HepG2 (cell line): ENCODE data around the gene ITGAE. TPM values are rescaled to one million over a fixed set of nuclear protein-coding genes. Genes with fewer than 3 reads are reported as not detected.

Experiments used
- CC2D1A ChIP-seq: sonication (generic); formaldehyde crosslinking; IDR thresholded peaks from 2 replicates; pipeline ENCODE4 v1.8.1; 2023; ENCODE audit warnings: mild to moderate bottlenecking, missing genetic modification reagents
- FOXP1 ChIP-seq, 2 experiments: fragments of 450-650 bp in 1 of 2; IDR thresholded peaks; 2 replicates each; pipeline ENCODE4 v1.6.1; 2017 to 2018; ENCODE audit warnings: antibody characterized with exemption in 1 of 2
- HNRNPK ChIP-seq: fragments of 200-400 bp; formaldehyde crosslinking; IDR thresholded peaks from 2 replicates; pipeline ENCODE4 v1.6.1; 2018; ENCODE audit warnings: low read length, low read depth, moderate library complexity, mild to moderate bottlenecking; ENCODE audit not compliant: poor library complexity, severe bottlenecking
- MED8 ChIP-seq: sonication (generic); formaldehyde crosslinking; IDR thresholded peaks from 2 replicates; pipeline ENCODE4 v1.8.1; 2023; ENCODE audit warnings: mild to moderate bottlenecking, missing genetic modification reagents; ENCODE audit not compliant: insufficient replicate concordance
- MXD3 ChIP-seq: IDR thresholded peaks from 2 replicates; pipeline ENCODE4 v1.6.1; 2016; ENCODE audit warnings: mild to moderate bottlenecking, missing biosample characterization, missing genetic modification reagents
- PITX1 ChIP-seq: sonication (generic); formaldehyde crosslinking; IDR thresholded peaks from 2 replicates; pipeline ENCODE4 v1.5.1; 2020; ENCODE audit warnings: mild to moderate bottlenecking, missing genetic modification reagents
- POLR2AphosphoS5 ChIP-seq: IDR thresholded peaks from 2 replicates; pipeline ENCODE4 v1.6.1; 2012; ENCODE audit warnings: low read depth, low read length
- SIX4 ChIP-seq: sonication (generic); formaldehyde crosslinking; IDR thresholded peaks from 2 replicates; pipeline ENCODE4 v1.4.0; 2020; ENCODE audit warnings: missing genetic modification reagents
- ZBTB7A ChIP-seq: sonication (generic); formaldehyde crosslinking; IDR thresholded peaks from 2 replicates; pipeline ENCODE4 v1.8.0; 2022; ENCODE audit warnings: mild to moderate bottlenecking, missing genetic modification reagents
- ZNF160 ChIP-seq: sonication (generic); formaldehyde crosslinking; IDR thresholded peaks from 2 replicates; pipeline ENCODE4 v1.8.0; 2022; ENCODE audit warnings: mild to moderate bottlenecking, inconsistent platforms, missing genetic modification reagents
- ZNF292 ChIP-seq: sonication (generic); formaldehyde crosslinking; IDR thresholded peaks from 2 replicates; pipeline ENCODE4 v1.8.1; 2022; ENCODE audit warnings: mild to moderate bottlenecking, low read depth, missing genetic modification reagents, borderline replicate concordance
- ZNF557 ChIP-seq: sonication (generic); formaldehyde crosslinking; IDR thresholded peaks from 2 replicates; pipeline ENCODE4 v1.4.0; 2020; ENCODE audit warnings: missing genetic modification reagents
- ZNF703 ChIP-seq: sonication (generic); formaldehyde crosslinking; IDR thresholded peaks from 2 replicates; pipeline ENCODE4 v1.5.1; 2020; ENCODE audit warnings: missing genetic modification reagents, mild to moderate bottlenecking, moderate library complexity, borderline replicate concordance
- ZNF770 ChIP-seq: sonication (generic); formaldehyde crosslinking; IDR thresholded peaks from 2 replicates; pipeline ENCODE4 v1.5.0; 2020; ENCODE audit warnings: mild to moderate bottlenecking, missing genetic modification reagents
- polyA plus RNA-seq, 8 experiments: library from polyadenylated mRNA; depleted of rRNA in 3 of 8; stranded (reverse) in 7 of 8; unstranded in 1 of 8; fragments of >200 nt; fragmentation: Illumina TruSeq in 4 of 8; extraction: Trizol in 4 of 8; gene quantifications; 2 replicates each; pipeline versions ENCODE4 v1.2.1 to v1.2.3, GENCODE V29; 2011 to 2016; ENCODE audit warnings: low read depth in 4 of 8, missing spikeins in 1 of 8, mixed read lengths in 1 of 8; ENCODE audit not compliant: insufficient read depth in 1 of 8
- total RNA-seq, 5 experiments: library from RNA; depleted of rRNA; stranded (reverse); fragments of >200 nt; fragmentation: Illumina TruSeq; extraction: Trizol; gene quantifications; 2 replicates each; pipeline ENCODE4 v1.2.3, GENCODE V29; 2016; ENCODE audit warnings: low read depth in 1 of 5
- TF ChIP-seq, protein P1 (sequence below), 2 experiments: fragments of 450-650 bp in 1 of 2; sonication (generic) in 1 of 2; formaldehyde crosslinking in 1 of 2; IDR thresholded peaks; 2 replicates each; pipeline versions ENCODE4 v1.6.1 to v1.8.0; 2016 to 2022; ENCODE audit warnings: antibody characterized with exemption in 1 of 2, mild to moderate bottlenecking in 1 of 2, missing genetic modification reagents in 1 of 2

Gene ITGAE
- total and polyA plus RNA-seq, 2 of the 13 experiments (the other 11 are each of a cell fraction or from before 2014, with no cell fraction given), result 42.3 to 49.0 TPM

DNA sequence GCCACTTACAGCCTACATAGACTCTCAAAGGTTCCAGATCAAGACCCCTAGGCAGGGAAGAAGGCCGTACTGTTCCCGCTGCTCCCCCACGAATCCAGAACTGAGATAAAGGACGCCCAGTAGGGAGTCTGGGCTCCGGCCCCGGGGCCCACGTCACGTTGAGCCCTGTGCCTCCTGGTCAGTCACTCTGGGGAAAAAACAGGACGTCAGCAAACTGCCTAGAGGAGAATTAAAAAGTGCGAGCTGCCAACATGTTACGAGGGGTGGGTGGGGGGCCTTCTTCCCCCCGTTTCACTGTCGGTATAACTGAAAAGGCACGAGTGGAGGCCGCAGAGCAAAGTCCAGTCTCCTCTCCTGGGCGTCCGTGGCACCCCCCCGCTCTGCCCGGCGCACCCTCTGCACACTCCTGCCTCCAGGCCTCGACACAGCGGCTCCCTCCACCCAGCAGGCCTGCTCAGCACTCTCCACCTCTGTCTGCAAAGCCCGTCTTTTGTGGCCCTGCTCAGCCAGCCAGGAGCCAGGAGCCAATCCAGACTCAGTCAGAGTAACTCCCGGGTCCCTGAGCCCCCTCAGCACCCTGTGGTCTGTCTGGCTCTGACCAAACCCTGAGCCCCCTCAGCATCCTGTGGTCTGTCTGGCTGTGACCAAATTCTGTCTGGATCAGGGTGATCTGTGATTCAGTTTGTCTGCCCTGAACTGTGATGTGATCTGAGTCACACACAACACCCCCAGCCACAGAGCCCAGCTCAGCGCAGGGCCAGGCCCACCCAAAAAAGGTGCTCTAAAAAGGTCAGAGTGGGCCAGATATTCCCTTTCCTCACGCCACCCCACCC is 6.2 kb downstream of the ITGAE start (continued):
- TF ChIP-seq ZNF703 (0 out of 2 replicates have a peak, but pooled peaks have one; percentile 76), CC2D1A (no peak), MED8 (CRISPR knock-in tag) (no peak), ZBTB7A (CRISPR knock-in tag) (peak; percentile 60), ZNF160 (CRISPR knock-in tag) (0 out of 2 replicates have a peak, but pooled peaks have one; percentile 43), HNRNPK (no peak), ZNF557 (no peak), FOXP1 (IDR thresholded peaks at IDR 0.05) (no peak), FOXP1 (CRISPR knock-in tag; IDR thresholded peaks at IDR 0.05) (peak; percentile 18; the same call in 1 of the 2 replicates), POLR2AphosphoS5 (peak; percentile 16; the same call in 1 of the 2 replicates), SIX4 (CRISPR knock-in tag) (peak; percentile 9; the same call in 1 of the 2 replicates), MXD3 (CRISPR knock-in tag) (peak; percentile 36; the same call in 1 of the 2 replicates), PITX1 (CRISPR knock-in tag) (no peak), ZNF770 (CRISPR knock-in tag) (peak; percentile 70), ZNF292 (CRISPR knock-in tag) (peak; percentile 60)
- TF ChIP-seq, protein P1, sequence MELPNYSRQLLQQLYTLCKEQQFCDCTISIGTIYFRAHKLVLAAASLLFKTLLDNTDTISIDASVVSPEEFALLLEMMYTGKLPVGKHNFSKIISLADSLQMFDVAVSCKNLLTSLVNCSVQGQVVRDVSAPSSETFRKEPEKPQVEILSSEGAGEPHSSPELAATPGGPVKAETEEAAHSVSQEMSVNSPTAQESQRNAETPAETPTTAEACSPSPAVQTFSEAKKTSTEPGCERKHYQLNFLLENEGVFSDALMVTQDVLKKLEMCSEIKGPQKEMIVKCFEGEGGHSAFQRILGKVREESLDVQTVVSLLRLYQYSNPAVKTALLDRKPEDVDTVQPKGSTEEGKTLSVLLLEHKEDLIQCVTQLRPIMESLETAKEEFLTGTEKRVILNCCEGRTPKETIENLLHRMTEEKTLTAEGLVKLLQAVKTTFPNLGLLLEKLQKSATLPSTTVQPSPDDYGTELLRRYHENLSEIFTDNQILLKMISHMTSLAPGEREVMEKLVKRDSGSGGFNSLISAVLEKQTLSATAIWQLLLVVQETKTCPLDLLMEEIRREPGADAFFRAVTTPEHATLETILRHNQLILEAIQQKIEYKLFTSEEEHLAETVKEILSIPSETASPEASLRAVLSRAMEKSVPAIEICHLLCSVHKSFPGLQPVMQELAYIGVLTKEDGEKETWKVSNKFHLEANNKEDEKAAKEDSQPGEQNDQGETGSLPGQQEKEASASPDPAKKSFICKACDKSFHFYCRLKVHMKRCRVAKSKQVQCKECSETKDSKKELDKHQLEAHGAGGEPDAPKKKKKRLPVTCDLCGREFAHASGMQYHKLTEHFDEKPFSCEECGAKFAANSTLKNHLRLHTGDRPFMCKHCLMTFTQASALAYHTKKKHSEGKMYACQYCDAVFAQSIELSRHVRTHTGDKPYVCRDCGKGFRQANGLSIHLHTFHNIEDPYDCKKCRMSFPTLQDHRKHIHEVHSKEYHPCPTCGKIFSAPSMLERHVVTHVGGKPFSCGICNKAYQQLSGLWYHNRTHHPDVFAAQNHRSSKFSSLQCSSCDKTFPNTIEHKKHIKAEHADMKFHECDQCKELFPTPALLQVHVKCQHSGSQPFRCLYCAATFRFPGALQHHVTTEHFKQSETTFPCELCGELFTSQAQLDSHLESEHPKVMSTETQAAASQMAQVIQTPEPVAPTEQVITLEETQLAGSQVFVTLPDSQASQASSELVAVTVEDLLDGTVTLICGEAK (IDR thresholded peaks at IDR 0.05), result no peak
- TF ChIP-seq, protein P1 (CRISPR knock-in tag; IDR thresholded peaks at IDR 0.05), result peak; percentile 16; the same call in 1 of the 2 replicates
